ENCODE results near the gene CASP1.

DNA sequence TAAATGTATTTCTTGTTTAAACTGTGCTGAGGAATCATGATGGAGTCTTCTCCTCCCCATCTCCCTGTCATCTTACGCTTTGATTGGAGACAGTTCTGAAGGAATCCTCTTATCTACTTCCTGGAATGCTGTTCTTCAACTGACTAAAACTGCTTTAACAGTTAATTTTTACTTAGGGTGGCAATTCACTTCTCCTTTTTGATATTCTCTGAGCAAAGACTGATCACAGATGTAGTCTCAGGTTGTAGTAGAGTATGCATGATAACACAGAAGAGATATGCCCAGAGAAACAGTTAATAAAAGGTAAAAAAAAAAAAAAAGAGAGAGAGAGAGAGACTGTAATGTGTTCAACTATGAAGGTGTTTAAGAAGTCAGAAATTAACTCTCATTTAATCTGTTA, 10.6 kb downstream of the CASP1 start:
- TF ChIP-seq ZNF777 (tag by site-specific recombination; IDR thresholded peaks at IDR 0.05; ENCODE audit: borderline replicate concordance), result no peak
- TF ChIP-seq ZNF423 (tag by site-specific recombination; IDR thresholded peaks at IDR 0.05), result no peak
- no peak for TF ChIP-seq ZNF148 (tag by site-specific recombination; IDR thresholded peaks at IDR 0.05; ENCODE audit: borderline replicate concordance)
- no peak for TF ChIP-seq CTCF (tag by site-specific recombination; IDR thresholded peaks at IDR 0.05)
- no peak for TF ChIP-seq ZNF692 (tag by site-specific recombination; IDR thresholded peaks at IDR 0.05)
- TF ChIP-seq ZNF223 (tag by site-specific recombination; IDR thresholded peaks at IDR 0.05), result no peak
- TF ChIP-seq ZFP3 (tag by site-specific recombination; IDR thresholded peaks at IDR 0.05; ENCODE audit: low read depth), result no peak
- no peak for TF ChIP-seq ZNF133 (tag by site-specific recombination; IDR thresholded peaks at IDR 0.05)
- TF ChIP-seq ZNF121 (tag by site-specific recombination; IDR thresholded peaks at IDR 0.05), result no peak
- no peak for TF ChIP-seq ZEB2 (tag by site-specific recombination; IDR thresholded peaks at IDR 0.05)
- no peak for TF ChIP-seq RBAK (tag by site-specific recombination; IDR thresholded peaks at IDR 0.05)
- TF ChIP-seq, protein P1, sequence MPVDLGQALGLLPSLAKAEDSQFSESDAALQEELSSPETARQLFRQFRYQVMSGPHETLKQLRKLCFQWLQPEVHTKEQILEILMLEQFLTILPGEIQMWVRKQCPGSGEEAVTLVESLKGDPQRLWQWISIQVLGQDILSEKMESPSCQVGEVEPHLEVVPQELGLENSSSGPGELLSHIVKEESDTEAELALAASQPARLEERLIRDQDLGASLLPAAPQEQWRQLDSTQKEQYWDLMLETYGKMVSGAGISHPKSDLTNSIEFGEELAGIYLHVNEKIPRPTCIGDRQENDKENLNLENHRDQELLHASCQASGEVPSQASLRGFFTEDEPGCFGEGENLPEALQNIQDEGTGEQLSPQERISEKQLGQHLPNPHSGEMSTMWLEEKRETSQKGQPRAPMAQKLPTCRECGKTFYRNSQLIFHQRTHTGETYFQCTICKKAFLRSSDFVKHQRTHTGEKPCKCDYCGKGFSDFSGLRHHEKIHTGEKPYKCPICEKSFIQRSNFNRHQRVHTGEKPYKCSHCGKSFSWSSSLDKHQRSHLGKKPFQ (tag by site-specific recombination; IDR thresholded peaks at IDR 0.05), result no peak

Measured in HEK293 (cell line).